NCI-H2029 treated with DMSO at 0.1 percent for 48 hours (cell line): ENCODE measurements around the gene TGFA.

Experiments used
- DNase-seq: peaks from one replicate; lab custom pipeline; 2025; lab: John Stamatoyannopoulos, UW

Gene TGFA

GRCh38 chr2:70418514-70418913, 135.1 kb downstream of the TGFA start:
- no peak for DNase-seq

GRCh38 chr2:70417011-70417410, 136.6 kb downstream of the TGFA start:
- DNase-seq: no peak

GRCh38 chr2:70412294-70413070, 141.1 kb downstream of the TGFA start:
- no peak for DNase-seq

GRCh38 chr2:70411483-70412125, 142.0 kb downstream of the TGFA start:
- DNase-seq: no peak

- peak; percentile 37 for DNase-seq
Observed at GRCh38 chr2:70403267-70404053, 150.2 kb downstream of the TGFA start.

GRCh38 chr2:70400539-70400938, 153.1 kb downstream of the TGFA start:
- no peak for DNase-seq

- no peak for DNase-seq
Observed at GRCh38 chr2:70399046-70399445, 154.6 kb downstream of the TGFA start.
